ENCODE results near the gene RPS27.
"Not testable (repeated sequence)": the region's sequence is repeated elsewhere in the genome, so short reads cannot be mapped to it uniquely, and the experiment has no call there.

Gene RPS27

GRCh38 chr1:153961421-153961820 is 29.1 kb upstream of the RPS27 start:
- no peak for DNase-seq (ENCODE audit: low read depth in 2 of 2)

DNA sequence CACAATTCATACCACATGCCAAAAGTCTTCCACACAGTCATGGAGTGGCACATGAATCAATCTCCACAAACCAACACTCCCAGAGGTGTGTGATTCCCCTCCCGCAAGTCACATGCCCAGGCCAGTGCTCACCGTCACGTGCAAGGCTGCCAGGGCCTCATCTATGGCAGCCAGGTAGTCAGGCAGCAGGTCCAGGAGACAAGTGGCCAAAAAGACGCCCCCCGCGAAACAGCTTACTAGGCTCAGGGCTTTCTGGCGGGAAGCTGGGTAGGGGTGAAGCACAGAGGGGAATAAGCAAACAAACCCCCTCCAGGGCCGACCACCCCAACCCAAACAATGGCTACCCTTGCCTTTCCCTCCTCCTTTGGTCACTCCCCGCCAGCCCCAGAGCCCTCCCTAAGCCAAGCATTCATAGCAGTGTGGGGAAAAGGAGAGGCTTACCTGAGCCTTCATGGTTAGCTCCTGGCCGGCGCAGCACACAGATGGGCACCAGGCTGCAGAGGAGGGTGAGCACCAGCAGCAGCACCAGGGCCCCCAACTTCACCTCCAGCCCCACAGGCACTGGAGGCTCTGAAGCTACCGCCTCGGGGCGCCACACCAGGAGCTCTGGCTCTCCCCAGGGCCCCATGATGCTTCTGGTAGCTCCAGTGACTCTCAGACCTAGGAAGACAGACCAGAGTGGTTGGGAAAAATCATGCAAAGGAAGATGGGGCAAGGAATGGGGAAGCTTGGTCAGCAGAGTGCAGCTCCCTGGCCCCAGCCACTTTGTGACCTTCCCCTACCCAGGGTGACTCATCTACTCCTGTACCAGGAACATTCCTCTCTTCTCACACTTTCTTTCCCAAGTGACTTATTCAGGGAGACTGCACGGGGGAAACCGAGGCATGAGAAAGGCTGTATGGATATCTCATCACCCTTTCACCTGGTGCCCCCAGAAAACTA is 28.2 kb upstream of the RPS27 start:
- no peak for DNase-seq (ENCODE audit: low read depth in 2 of 2)

- DNase-seq (ENCODE audit: low read depth in 2 of 2), result peak; percentile 87 to 88
Observed at GRCh38 chr1:153963030-153963849, 27.3 kb upstream of the RPS27 start, which contains the start of gene SLC39A1. SLC39A1 (minus strand) TSS chr1:153963537; CDS start chr1:153962715, 822 bp downstream.

DNA sequence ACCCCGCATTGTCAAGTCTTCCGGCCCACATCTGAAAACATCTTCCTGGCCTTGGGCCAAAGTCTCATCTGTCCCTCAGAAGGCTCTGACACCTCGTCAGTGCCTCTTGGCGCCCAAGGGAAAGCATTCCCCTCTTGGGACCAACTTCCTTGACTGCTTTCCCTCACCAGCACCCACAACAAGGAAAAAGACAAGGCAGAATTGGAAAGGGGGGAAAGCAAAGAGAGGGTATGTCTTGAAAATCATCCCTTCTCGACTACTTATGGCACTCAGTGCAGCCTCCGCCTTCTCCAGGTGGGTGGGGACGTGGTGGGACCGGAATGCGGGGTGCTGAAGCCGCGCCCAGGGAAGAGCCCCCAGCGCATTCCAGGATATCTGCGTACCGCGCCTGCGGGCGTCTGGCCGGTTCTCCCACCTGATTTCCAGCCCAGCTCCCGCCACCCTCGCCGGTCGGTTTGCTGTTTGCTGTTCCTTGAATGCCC is 26.7 kb upstream of the RPS27 start:
- DNase-seq (ENCODE audit: low read depth in 2 of 2), result no peak

DNA sequence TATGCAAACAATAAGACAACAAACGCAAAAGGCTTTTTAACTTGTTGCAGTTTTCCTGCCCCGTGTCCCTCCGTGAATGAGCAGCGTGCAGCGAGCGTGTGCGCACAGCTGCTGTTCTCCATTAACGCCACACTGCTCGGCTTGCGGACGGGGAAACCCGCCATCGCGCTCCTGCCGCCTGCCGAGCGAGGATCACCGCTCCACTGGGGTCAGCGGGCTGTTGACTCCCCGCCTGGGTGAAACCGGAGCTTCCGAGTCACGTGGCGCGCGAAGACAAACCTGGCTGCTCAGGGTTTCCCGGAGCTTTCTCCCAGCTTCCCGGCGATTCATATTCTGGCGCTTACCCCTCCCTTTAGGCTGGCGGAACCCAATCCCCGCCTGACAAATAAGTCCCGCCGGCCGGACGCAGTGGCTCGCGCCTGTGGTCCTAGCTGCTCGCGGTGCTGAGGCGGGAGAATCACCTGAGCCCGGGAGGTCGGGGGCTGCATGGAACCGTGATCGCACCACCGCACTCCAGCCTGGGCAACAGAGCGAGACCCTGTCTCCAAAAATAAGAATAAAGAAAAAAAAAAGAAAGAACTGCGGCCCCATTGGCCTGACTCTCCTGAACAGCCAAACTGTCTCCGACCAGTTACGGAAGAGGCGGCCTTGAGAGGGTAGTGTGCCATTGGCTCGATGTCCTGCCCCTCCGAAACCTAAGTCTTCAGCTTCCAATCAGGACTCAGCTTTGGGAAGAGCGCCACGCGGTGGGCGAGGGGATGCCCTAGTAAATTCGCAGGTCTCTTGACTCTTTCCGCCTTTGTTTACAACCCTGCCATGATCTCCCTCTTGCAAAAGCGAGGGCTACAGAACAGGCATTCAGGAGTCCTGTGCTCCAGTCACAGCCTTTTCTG is 23.2 kb upstream of the RPS27 start, which contains the start of gene CREB3L4:
Gene CREB3L4, plus strand, starts transcription at position 796 of the 893 bp plus-strand sequence. CDS start 624 bp downstream, outside the sequence.
- DNase-seq (ENCODE audit: low read depth in 2 of 2), result peak; percentile 63 to 65

GRCh38 chr1:153968000-153968363 is 22.6 kb upstream of the RPS27 start:
- DNase-seq (ENCODE audit: low read depth in 2 of 2), result no peak

DNA sequence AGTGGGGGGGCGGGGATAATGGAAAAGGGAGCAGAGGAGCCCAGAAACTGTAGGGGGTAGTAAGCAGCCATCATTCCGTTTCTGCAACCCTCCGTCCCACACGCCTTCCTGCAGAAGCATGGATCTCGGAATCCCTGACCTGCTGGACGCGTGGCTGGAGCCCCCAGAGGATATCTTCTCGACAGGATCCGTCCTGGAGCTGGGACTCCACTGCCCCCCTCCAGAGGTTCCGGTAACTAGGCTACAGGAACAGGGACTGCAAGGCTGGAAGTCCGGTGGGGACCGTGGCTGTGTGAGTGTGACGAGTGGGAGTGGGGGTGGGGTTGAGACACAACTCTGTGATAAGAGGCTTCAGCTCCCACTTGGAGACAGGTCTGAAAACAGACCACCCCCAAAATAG is 22.2 kb upstream of the RPS27 start:
- no peak for DNase-seq (ENCODE audit: low read depth in 2 of 2)

DNA sequence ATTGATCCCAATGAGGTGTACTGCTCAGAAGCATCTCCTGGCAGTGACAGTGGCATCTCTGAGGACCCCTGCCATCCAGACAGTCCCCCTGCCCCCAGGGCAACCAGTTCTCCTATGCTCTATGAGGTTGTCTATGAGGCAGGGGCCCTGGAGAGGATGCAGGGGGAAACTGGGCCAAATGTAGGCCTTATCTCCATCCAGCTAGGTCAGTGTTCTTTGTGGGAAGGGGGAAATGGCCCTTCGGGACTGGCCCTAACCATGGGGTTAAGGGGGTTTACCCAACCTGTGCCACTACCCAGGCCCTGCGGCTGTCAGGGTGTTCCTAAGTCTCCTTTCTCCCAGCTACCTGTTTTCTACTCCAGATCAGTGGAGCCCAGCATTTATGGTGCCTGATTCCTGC is 21.6 kb upstream of the RPS27 start:
- no peak for DNase-seq (ENCODE audit: low read depth in 2 of 2)

DNA sequence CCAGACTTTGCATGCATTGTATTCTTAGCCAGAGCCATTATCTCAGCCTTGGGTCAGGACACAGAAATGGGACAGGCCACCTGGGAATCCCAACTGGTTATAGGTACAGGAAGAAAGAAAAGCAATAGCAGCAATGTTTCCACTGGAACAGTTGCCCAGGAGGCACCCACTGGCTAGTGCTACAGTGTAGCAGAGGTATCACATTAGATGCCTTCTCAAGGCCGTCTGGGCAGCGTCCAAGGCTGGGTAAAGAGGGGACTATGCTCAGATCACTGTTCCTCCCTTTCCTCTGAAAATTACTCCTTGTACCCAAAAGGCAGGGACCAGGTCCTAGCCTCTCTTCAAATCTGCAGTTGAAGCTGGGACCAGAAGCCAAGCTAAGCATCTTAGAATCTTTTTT is 20.2 kb upstream of the RPS27 start:
- no peak for DNase-seq (ENCODE audit: low read depth in 2 of 2)

DNA sequence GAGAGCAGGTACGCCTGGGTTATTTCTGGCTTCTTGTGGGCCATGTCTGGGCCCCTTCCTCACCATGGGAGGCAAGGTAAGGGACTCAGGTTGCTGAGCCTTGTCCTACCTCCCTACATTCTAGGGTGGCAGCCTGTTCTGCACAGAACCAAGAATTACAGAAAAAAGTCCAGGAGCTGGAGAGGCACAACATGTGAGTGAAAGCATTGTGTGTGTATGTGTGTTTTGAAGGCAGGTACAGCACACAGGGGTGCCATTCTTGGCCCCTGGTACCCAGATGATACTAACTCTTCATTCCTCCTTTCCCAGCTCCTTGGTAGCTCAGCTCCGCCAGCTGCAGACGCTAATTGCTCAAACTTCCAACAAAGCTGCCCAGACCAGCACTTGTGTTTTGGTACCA is 17.5 kb upstream of the RPS27 start:
- DNase-seq (ENCODE audit: low read depth in 2 of 2), result no peak

DNA sequence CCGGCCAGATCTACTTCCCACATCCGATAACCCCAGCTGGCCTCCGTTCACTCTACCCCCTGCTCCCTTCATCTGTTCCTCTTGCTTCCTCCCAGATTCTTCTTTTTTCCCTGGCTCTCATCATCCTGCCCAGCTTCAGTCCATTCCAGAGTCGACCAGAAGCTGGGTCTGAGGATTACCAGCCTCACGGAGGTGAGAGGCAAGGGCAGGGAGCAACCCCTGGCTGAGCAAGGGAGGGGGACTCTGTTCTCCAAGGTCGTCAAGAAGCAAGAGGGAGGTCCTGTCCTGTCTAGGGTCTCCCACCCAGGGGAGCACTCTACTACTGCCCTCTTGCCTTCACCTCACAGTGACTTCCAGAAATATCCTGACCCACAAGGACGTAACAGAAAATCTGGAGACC is 17.0 kb upstream of the RPS27 start:
- no peak for DNase-seq (ENCODE audit: low read depth in 2 of 2)

GRCh38 chr1:153976819-153977249 is 13.7 kb upstream of the RPS27 start:
- DNase-seq (ENCODE audit: low read depth in 2 of 2), result no peak

DNA sequence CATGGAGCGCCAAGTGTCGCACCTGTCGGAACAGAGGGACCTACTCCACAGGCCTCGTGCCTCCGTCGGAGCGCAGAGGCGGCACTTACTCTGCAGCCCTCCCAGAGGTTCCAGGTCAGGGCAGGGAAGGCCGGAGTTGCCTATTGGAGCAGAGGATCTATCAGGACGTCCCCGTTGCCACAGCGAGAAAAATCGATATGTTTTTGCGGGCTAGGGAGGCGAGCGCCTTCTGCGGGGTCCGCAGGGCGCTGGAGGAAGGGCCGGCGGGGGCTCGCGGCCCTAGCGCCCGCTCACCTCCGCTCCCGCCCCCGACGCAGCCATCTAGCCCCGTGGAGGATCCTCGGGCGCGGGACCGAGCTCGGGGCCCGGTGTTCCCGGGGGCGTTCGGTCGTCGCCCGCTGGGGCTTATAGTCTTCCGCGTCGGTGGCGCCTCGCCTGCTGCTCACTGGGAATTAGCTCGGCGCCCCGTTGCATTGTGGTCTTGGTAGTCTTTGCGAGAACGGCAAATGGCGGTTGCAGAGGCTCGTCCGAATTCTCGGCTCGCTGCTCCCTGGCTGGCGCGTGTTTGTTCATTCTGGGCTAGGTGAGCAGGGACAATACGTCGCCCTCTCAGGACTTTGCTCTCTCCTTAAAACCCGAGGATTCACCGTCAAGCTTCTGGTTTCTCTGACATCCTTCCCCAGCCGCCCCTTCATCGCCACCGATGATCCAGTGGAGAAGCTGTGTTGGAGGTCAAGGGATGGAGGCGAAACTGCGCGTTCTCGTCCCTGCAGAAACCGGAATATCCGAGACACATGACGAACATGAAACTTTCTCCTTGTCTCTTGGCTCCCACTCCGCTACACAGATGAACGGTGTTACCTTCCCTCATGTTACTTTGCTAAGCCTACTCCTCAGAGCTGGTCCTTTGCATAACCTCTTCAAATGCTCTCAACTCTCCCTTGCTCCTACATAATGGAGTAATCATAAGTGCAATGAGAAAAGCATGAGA is 13.0 kb upstream of the RPS27 start, which contains the start of gene JTB:
Gene JTB, minus strand, starts transcription at position 425 of the 991 bp plus-strand sequence. Its CDS starts 422 bp downstream, at position 3.
- DNase-seq (ENCODE audit: low read depth in 2 of 2), result peak; percentile 62 to 74

- no peak for DNase-seq (ENCODE audit: low read depth in 2 of 2)
Observed at GRCh38 chr1:153978274-153978909, 12.2 kb upstream of the RPS27 start.

DNA sequence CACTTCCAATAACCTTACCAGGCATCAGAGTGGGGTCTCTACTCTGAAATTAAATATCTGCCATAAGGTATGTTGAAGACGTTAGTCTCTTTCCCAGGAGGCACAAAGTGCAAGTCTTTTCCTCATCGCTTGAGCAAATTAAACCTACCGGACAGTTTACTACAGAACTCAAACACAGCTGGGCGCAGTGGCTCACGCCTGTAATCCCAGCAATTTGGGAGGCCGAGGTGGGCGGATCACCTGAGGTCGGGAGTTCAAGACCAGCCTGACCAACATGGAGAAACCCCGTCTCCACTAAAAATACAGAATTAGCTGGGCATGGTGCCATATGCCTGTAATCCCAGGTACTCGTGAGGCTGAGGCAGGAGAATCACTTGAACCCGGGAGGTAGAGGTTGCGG is 11.5 kb upstream of the RPS27 start:
- DNase-seq (ENCODE audit: low read depth in 2 of 2), result not testable (repeated sequence)

DNA sequence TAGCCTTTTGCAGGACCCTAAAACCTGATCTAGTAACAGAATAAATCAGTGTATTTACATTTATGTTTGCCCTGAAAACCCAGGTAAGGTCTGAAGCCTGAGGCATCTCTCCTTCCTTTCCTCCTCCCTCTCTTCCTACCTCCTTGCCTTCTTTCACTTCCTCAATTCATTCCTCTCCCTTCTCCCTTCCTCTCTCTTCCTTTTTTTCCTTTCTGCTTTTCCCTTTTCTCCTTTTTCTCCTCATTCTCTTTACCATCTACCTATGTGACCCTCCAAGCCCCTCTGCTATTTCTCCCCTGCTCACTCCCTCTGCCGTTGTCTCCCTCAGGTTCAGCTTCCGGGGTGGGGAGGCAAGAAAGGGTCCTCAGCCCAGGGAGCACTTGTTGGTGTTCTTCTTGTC is 8.8 kb upstream of the RPS27 start:
- DNase-seq (ENCODE audit: low read depth in 2 of 2), result not testable (repeated sequence)

- no peak for DNase-seq (ENCODE audit: low read depth in 2 of 2)
Observed at GRCh38 chr1:153984123-153984894, 6.3 kb upstream of the RPS27 start.

DNA sequence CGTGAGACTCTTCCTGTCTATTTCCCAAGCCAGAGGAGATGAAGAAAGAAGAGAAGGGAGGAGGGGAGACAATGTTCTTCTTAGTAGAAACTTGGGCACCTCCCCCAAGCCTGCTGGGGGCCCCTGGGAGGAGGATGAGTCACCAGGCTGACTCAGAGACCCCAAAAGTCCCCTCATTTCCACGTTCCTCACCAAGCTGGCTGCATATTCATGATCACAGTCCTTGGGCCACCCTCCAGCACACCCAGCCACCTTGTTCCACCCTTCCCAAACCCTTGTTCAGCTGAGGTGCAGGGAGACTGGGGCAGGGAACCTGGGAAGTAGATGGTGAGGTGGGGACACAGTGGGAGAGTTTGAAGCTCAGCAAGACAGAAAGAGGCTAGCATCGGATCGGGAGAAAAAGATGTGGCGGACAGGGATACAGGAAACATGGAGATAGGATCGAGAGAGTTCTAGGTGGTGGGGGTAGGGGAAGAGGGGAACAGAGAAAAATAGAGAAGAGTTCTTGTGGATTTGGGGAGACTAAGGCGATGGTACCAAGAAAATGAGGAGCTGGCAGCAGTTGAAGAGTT is 5.1 kb upstream of the RPS27 start:
- DNase-seq (ENCODE audit: low read depth in 2 of 2), result peak; percentile 24 to 30
